HG03066 (cell line): ENCODE measurements around the gene RPS19BP1.

ENCODE experiments used
- ATAC-seq: cut with Tn5 transposase; IDR thresholded peaks from one replicate; pipeline ENCODE4 v1.9.1; 2021; ENCODE audit warnings: low read depth; ENCODE audit not compliant: unreplicated experiment

The RPS19BP1 gene, protein sequence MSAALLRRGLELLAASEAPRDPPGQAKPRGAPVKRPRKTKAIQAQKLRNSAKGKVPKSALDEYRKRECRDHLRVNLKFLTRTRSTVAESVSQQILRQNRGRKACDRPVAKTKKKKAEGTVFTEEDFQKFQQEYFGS

GRCh38 chr22:39532215-39533073 is at the start of gene RPS19BP1:
RPS19BP1 (minus strand) TSS chr22:39532748; CDS start chr22:39532738, 10 bp downstream.
- peak; percentile 79 for ATAC-seq

- no peak for ATAC-seq
These were observed 48.8 kb upstream of the RPS19BP1 start for GRCh38 chr22:39581303-39581702.

DNA sequence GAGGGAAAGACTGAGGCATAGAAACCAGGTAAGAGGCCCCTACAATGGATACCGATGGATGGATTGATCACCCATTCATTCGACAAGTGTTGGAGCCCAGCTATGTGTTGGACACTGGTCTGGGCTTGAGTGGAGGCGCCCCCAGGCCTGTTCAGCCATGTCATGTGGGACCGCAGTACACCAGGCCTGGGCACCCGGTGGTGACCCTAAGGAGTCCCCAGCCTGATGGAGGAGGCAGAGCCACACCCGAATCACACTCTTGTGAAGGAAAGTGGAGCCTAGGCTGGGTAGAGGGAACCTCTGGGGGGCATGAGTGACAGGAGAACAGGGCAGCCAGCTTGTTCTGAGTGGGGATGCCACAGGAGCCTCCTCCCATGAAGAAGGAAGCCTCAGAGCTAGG is 48.2 kb upstream of the RPS19BP1 start:
- no peak for ATAC-seq

DNA sequence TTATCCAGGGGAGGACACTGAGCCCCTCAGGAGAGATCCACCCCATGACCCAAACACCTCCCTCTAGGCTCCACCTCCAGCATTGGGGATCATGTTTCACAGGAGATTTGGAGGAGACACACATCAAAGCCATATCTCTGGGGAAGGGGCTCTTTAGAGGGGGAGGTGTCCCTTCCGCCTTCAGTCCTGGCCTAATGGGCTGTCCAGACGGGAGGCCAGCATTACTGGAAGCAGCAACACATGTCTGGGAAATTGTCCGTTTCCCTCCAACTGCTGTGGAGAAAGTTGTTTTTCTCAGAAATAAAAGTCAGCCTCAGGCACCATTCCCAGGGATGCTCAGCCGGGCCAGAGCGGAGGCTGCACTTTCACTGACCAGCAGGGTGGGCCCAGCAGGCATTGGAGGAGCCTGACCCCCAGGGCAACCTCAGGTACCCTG is 47.5 kb upstream of the RPS19BP1 start:
- no peak for ATAC-seq

DNA sequence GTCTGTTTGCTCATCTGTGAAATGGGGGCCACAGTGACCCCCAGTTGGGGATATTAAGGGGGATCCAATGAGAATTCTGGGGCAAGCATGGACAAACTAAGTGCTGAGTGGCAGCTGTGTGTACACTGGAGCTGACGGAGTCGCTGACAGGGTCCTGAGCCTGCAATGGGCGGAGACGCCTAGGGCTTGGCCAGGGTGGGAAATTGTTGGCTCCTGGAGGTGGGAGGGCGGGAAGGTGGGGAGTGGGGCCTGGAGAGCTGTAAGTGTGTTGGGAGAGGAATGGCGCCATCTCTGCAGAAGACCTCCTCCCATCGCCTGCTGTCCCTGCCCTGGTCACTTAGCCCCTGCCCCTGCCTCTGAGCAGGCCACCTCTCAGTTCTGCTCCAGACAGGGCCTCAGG is 45.4 kb upstream of the RPS19BP1 start:
- no peak for ATAC-seq

DNA sequence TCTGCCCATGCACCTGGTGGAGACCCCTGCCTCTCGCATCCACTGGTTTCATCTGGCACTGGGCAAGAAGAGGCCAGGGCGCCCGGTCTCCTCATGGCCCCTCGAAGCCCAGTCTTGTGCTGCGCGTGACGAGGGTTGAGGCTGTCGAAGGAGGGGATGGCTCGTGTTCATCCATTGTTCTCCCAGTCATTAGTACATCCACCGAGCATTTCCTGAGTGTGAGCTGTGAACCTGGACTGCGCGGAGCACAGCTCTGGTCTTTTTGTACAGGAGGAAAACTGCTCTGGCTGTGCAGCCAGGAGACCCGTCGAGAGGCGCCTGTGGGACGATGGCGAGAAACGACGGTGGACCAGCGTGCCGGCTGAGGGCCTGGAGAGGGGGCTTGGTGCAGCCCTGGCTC is 44.8 kb upstream of the RPS19BP1 start:
- no peak for ATAC-seq

- ATAC-seq, result no peak
These were observed 43.5 kb upstream of the RPS19BP1 start for GRCh38 chr22:39576027-39576426.

- ATAC-seq, result no peak
These were observed 42.9 kb upstream of the RPS19BP1 start for GRCh38 chr22:39575552-39575825.

DNA sequence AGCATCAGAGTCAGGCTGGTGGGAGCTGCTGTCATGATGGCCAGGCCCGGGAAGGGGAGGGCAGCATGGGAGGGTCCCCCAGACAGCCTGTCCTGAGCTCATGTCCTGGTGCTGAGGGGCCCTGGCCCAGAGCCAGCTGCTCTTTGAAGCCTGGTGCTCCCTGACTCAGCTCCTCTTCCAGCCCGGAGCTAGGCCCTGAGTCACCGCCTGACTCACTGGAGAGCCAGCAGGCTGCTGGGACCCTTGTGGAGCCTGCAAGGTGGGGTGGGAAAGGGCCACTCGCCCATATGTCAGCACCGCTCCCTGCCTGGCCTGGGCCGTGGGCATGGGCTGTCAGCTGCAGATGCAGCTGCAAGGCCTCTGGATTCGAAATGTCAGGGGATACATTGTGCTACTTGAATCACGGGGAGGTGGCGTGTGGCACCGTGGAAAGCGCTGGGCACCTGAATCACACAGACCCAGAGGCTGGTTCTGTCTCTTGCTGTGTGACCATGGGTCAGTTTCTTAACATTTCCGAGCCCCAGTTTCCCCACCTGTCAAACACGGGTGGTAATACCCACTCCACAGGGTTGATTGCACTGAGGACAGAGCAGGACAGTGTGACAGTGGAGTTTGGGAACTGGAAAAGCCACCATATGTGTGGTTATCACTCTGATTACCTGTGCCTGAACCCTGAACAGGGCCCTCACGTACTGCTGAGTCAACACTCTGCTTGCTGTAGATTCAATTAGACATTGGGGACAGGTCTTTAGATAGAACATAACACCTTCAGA is 42.4 kb upstream of the RPS19BP1 start:
- ATAC-seq, result no peak

- ATAC-seq, result no peak
These were observed 39.0 kb upstream of the RPS19BP1 start for GRCh38 chr22:39571538-39571937.

- no peak for ATAC-seq
These were observed 38.1 kb upstream of the RPS19BP1 start, which contains the start of gene CACNA1I for GRCh38 chr22:39570665-39571064. CACNA1I (plus strand) TSS chr22:39570753; CDS start chr22:39570753, 0 bp downstream.

DNA sequence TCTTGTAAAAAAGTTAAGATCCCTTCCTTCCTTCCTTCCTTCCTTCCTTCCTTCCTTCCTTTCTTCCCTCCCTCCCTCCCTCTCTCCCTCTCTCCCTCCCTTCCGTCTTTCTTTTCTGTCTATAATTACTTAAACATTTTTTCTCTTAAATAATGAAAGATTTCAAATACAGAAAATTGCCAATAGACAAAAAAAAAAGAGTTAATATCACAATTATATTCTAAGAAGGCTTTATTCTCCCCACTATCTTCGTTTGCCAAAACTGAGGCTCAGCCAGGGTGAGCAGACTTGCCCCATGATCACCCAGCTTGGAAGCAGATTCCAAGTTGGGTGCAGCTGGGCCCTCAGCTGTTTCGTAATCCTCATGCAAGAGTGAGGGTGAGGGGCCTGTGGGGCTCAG is 37.7 kb upstream of the RPS19BP1 start:
- ATAC-seq, result no peak

DNA sequence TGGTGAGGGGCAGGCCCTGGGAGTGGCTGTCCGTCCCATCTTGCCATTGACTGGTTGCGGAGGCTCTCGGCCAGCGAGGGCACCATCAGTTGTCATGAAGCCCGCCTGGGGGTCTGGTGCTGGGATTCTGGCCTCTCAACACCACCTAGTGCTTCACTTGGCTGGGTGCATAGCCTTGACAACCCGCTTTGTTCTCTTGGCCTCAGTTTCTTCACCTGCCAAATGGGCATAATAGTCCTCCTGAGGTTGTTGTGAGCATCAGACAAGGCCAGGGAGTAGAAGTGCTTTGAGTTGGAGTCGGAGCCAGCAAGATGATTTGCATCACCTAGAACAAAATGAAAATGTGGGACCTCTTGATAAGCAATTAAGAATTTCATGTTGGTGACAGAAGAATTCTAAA is 36.5 kb upstream of the RPS19BP1 start:
- ATAC-seq, result no peak

- no peak for ATAC-seq
These were observed 35.9 kb upstream of the RPS19BP1 start for GRCh38 chr22:39568278-39568981.

- no peak for ATAC-seq
These were observed 34.8 kb upstream of the RPS19BP1 start for GRCh38 chr22:39567135-39567946.

- no peak for ATAC-seq
These were observed 32.9 kb upstream of the RPS19BP1 start for GRCh38 chr22:39565414-39565944.

DNA sequence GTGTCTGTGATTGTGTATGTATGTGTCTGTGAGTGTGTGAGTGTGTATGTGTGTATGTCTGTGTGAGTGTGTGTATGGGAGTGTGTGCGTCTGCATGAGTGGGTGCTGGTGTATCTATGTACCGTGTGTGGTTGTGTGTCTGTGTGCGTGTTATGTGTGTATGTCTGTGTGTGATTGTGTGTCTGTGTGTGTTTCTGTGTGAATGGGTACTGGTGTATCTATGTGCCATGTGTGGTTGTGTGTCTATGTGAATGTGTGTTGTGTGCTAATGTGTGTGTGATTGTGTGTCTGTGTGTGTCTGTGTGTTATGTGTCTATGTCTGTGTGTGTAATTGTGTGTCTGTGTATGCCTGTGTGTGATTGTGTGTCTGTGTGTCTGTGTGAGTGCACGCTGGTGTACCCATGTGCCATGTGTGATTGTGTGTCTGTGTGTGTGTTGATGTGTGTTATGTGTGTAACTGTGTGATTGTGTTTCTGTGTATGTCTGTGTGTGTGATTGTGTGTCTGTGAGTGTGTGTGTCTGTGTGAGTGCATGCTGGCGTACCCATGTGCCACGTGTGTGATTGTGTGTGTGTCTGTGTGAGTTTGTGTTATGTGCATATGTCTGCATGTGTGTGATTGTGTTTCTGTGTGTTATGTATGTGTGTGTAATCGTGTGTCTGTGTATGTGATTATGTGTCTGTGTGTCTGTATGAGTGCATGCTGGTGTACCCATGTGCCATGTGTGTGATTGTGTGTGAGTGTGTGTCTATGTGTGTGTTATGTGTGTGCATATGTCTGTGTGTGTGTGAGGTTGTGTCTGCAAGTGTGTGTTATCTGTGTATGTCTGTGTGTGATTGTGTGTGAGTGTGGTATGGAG is 31.3 kb upstream of the RPS19BP1 start:
- ATAC-seq, result no peak

DNA sequence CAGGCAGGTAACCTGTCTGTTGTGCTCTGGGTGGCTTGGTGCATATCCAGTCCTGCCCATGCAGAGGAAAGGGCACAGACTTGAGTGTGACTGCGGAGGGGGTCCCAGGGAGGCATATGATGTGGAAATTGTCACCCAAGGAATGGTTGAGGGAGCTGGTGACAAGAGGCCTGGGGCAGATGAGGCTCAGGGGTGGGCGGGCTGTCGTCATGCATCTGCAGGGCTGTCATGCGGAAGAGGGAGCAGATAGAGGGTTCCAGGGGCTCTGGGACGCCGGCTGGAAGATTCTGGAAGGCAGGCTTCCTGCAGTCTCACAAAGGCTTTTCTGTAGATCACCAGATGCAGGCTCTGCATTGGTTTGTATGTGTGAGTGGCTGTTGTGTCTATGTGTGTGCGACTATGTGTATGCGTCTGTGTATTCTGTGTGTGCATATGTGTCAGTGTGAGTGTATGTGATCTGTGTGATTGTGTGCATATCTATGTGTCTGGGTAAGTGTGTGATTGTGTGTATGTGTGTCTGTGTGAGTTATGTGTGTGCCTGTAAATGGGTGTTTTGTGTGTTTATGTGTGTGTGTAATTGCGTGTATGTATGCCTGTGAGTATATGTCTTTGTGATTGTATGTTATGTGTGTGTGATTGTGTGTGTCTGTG is 30.4 kb upstream of the RPS19BP1 start:
- ATAC-seq, result no peak
